A549 (cell line): ENCODE data around the gene ANO2. TPM values are rescaled to one million over a fixed set of nuclear protein-coding genes. Genes with fewer than 3 reads are reported as not detected.
A peak's percentile ranks its signal among the peaks of the same experiment; 100 is the strongest.

ENCODE experiments used
- ATAC-seq, 2 experiments: fragments of 200-7000 bp in 1 of 2; fragments of >200 bp in 1 of 2; cut with Nextera tagmentation in 1 of 2; cut with Tn5 transposase in 1 of 2; 3 replicates each; pipeline versions ENCODE4 v1.8.0 to v1.9.1; 2018 to 2020; ENCODE audit warnings: mild to moderate bottlenecking in 1 of 2, moderate library complexity in 1 of 2
- CTCF ChIA-PET: fragments of 300-600 bp; sonication (Branson Sonifier 250); formaldehyde crosslinking; extraction: SDS; loops from one replicate; lab custom pipeline; 2021; ENCODE audit warnings: antibody characterized with exemption, inconsistent platforms; lab: Yijun Ruan, JAX
- POLR2A ChIA-PET: fragments of 350-600 bp; formaldehyde crosslinking; extraction: SDS; loops from one replicate; lab custom pipeline; 2021; ENCODE audit warnings: antibody characterized with exemption, inconsistent platforms; lab: Yijun Ruan, JAX
- DNase-seq, 2 experiments: peaks; one replicate each; pipeline versions ENCODE4 v3.0.0 to v3.0.0-alpha.2; 2011 to 2016; ENCODE audit warnings: low read depth in 1 of 2, low spot score in 1 of 2
- FAIRE-seq: peaks from 2 replicates; lab custom pipeline; 2011; peaks lifted over from hg19 to GRCh38; lab: Jason Lieb, UNC
- H3K27ac ChIP-seq, 2 experiments: fragments of >200 bp; sonication (Bioruptor Twin); formaldehyde crosslinking; 3 replicates each; pipeline ENCODE4 v1.5.1; 2016 to 2017
- H3K4me1 ChIP-seq: fragments of >200 bp; sonication (Bioruptor Twin); formaldehyde crosslinking; 3 replicates; pipeline ENCODE4 v1.6.1; 2016
- H3K4me2 ChIP-seq: fragments of >200 bp; sonication (Bioruptor Twin); formaldehyde crosslinking; 3 replicates; pipeline ENCODE4 v1.6.1; 2016
- H3K4me3 ChIP-seq: fragments of >200 bp; sonication (Bioruptor Twin); formaldehyde crosslinking; 3 replicates; pipeline ENCODE4 v1.5.1; 2016
- H3K9me3 ChIP-seq: fragments of >200 bp; sonication (Bioruptor Twin); formaldehyde crosslinking; 3 replicates; pipeline ENCODE4 v1.6.1; 2016
- BHLHE40 ChIP-seq: IDR thresholded peaks from 2 replicates; pipeline ENCODE4 v1.6.1; 2012; ENCODE audit warnings: low read depth, low read length, inconsistent platforms
- CHD4 ChIP-seq: fragments of 200-600 bp; sonication (generic); IDR thresholded peaks from 2 replicates; pipeline ENCODE4 v1.6.1; 2016; ENCODE audit warnings: antibody characterized with exemption, mild to moderate bottlenecking, borderline replicate concordance
- CTCF ChIP-seq: fragments of >200 bp; sonication (Bioruptor Twin); formaldehyde crosslinking; IDR thresholded peaks from 3 replicates; pipeline ENCODE4 v1.5.1; 2016
- ELK1 ChIP-seq: fragments of 150-350 bp; IDR thresholded peaks from 2 replicates; pipeline ENCODE4 v1.6.1; 2014; ENCODE audit warnings: low read depth, mild to moderate bottlenecking, low read length
- EP300 ChIP-seq, 2 experiments: fragments of >200 bp; sonication (Bioruptor Twin); formaldehyde crosslinking; IDR thresholded peaks; 2 replicates in 1 of 2; 3 replicates in 1 of 2; pipeline ENCODE4 v1.6.1; 2016 to 2017
- ESRRA ChIP-seq: fragments of 150-350 bp; IDR thresholded peaks from 2 replicates; pipeline ENCODE4 v1.6.1; 2014; ENCODE audit warnings: mild to moderate bottlenecking, low read length, borderline replicate concordance
- GATA3 ChIP-seq: IDR thresholded peaks from 2 replicates; pipeline ENCODE4 v1.6.1; 2012; ENCODE audit warnings: borderline replicate concordance
- HOXB5 ChIP-seq: fragments of 250-450 bp; sonication (Bioruptor Pico); IDR thresholded peaks from 2 replicates; pipeline ENCODE4 v1.5.0; 2020; ENCODE audit warnings: mild to moderate bottlenecking, moderate library complexity
- MAZ ChIP-seq: fragments of 150-350 bp; IDR thresholded peaks from 2 replicates; pipeline ENCODE4 v1.6.1; 2014; ENCODE audit warnings: antibody characterized with exemption, low read depth, low read length, borderline replicate concordance
- RAD21 ChIP-seq, 2 experiments: fragments of >200 bp in 1 of 2; sonication (Bioruptor Twin) in 1 of 2; formaldehyde crosslinking in 1 of 2; IDR thresholded peaks in 1 of 2; conservative IDR thresholded peaks in 1 of 2; 2 replicates in 1 of 2; 3 replicates in 1 of 2; pipeline ENCODE4 v1.6.1; 2012 to 2018; ENCODE audit warnings: inconsistent platforms in 1 of 2
- RARB ChIP-seq: fragments of 250-450 bp; sonication (Bioruptor Pico); IDR thresholded peaks from 2 replicates; pipeline ENCODE4 v1.8.0; 2021; ENCODE audit warnings: mild to moderate bottlenecking, moderate library complexity
- RFX5 ChIP-seq: fragments of 450-650 bp; IDR thresholded peaks from 2 replicates; pipeline ENCODE4 v1.7.1; 2014; ENCODE audit warnings: antibody characterized with exemption, mild to moderate bottlenecking, moderate library complexity
- SMC3 ChIP-seq: fragments of >200 bp; sonication (Bioruptor Twin); formaldehyde crosslinking; IDR thresholded peaks from 3 replicates; pipeline ENCODE4 v1.6.1; 2018; ENCODE audit warnings: inconsistent platforms
- USF2 ChIP-seq: fragments of 450-650 bp; IDR thresholded peaks from 2 replicates; pipeline ENCODE4 v1.6.1; 2014; ENCODE audit warnings: antibody characterized with exemption
- WGBS: methylation state at CpG from one replicate; pipeline ENCODE4 v1.1.6; 2017; ENCODE audit errors: missing lambda C conversion rate; 5-methylcytosine and 5-hydroxymethylcytosine counted together
- polyA plus RNA-seq, 4 experiments: library from polyadenylated mRNA; depleted of rRNA in 3 of 4; stranded (reverse); fragments of >200 nt; fragmentation: RNase III in 1 of 4; extraction: RNeasy Plus Mini Kit Qiagen cat#74134 plus additional on column Dnase treatment in 1 of 4; gene quantifications; 2 replicates in 3 of 4; 3 replicates in 1 of 4; pipeline ENCODE4 v1.2.3, GENCODE V29; 2011 to 2017
- TF ChIP-seq, protein P1 (sequence below): IDR thresholded peaks from 2 replicates; pipeline ENCODE4 v1.6.1; 2012

Gene ANO2
- polyA plus RNA-seq, 2 of the 4 experiments (the other 2 are of a cell fraction), result not detected

DNA sequence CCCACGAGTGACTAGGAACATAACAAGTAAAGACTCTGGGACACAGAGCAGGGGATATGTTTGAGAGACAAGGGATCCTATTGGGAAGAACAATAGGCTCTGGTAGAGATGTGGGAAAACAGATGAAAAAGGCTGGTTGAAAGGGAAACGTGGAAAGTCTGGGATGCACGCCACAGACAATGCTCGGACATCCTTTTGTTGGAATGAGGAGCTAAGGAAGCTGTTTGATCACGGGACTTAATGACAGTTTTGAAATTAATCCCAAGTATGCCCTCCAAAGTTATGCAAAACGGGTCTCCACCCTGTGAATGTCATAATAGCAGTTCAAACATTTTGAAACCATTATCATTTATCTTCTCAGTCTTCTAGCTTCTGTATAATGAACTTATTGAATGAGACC lies 31.7 kb upstream of the ANO2 start:
- Histone ChIP-seq H3K9me3 (no peaks in the 10 kb centered on the region), H3K4me1 (no peaks in the 10 kb centered on the region), H3K4me2 (no peak overlapping the region)
- POLR2A ChIA-PET, result no interaction called here
- TF ChIP-seq USF2 (no peak), CTCF (no peak), RARB (CRISPR knock-in tag) (no peak), MAZ (no peak), ESRRA (no peak), ELK1 (no peak), BHLHE40 (no peak), RFX5 (no peak), RAD21 (conservative IDR thresholded peaks at IDR 0.05 in 1 of 2, IDR thresholded peaks at IDR 0.05 in 1 of 2) (no peak)
- TF ChIP-seq, all 56 proteins: peak for 0
- 5% methylated on average over 6 of the region's 6 CpGs for WGBS
- FAIRE-seq (no peak), DNase-seq (no peak), ATAC-seq (no peak)
- CTCF ChIA-PET, result interaction anchor here (1.5 to 7.7 kb wide), 3 partner anchors 12 to 308 kb away, joined by 4 to 64 read pairs (median 5); no protein-coding TSS in a partner anchor
- Histone ChIP-seq H3K4me3 (no peak overlapping the region), H3K27ac (no peak overlapping the region)

- H3K4me1 ChIP-seq, result no peaks in the 10 kb centered on the region
- ATAC-seq (no peak), FAIRE-seq (no peak), DNase-seq (no peak)
- WGBS, result 34% methylated on average over 9 of the region's 9 CpGs
- H3K9me3 ChIP-seq, result no peaks in the 10 kb centered on the region
- no peak overlapping the region for H3K4me2 ChIP-seq
- POLR2A ChIA-PET, result no interaction called here
- no peak for TF ChIP-seq SMC3
- no peak overlapping the region for H3K4me3 ChIP-seq
- no peak overlapping the region for H3K27ac ChIP-seq
- CTCF ChIA-PET, result interaction anchor here (1.5 to 7.7 kb wide), 3 partner anchors 11 to 309 kb away, joined by 4 to 64 read pairs (median 5); no protein-coding TSS in a partner anchor
Observed at GRCh38 chr12:5976196-5976595, 31.1 kb upstream of the ANO2 start.

DNA sequence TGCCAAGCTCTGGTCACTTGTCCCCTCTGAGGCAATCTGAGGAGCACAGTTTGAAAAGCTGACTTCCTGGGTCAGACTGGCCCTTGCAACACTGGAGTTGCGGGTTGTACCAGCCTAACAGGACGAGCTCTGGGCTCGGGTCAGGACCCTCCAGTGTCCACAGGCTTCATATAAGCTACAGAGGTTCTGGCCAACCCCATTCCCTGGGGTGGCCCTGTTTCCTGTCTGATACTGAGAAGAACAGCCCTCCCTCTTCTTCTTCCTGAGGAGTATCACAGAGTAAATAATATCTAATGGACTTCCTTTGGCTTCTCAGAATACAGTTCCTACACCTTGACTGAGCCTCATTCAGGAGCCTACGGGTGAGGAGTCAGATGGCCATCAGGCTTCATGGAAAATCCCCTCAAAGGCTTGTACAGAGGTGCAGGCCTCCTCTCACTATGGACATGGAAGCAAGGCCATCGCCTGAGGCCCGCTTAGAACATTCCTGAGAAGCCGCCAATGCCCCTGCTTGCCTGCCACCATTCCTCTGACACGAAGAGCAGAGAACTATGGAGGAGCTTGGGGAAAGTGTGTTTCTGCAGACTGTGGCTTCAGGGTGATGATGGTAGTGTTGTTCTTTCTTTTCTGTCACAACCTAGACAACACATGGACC lies 28.5 kb upstream of the ANO2 start:
- no peak overlapping the region for H3K27ac ChIP-seq
- FAIRE-seq (no peak), ATAC-seq (no peak), DNase-seq (no peak)
- no peak for TF ChIP-seq BHLHE40
- 42% methylated on average over 8 of the region's 8 CpGs for WGBS
- POLR2A ChIA-PET, result no interaction called here
- CTCF ChIA-PET, result interaction anchor here (1.5 to 4.7 kb wide), 4 partner anchors 8 to 66 kb away, joined by 3 to 34 read pairs (median 12); no protein-coding TSS in a partner anchor
- no peak overlapping the region for H3K4me2 ChIP-seq
- no peak overlapping the region for H3K4me3 ChIP-seq
- no peaks in the 10 kb centered on the region for H3K9me3 ChIP-seq
- no peaks in the 10 kb centered on the region for H3K4me1 ChIP-seq

DNA sequence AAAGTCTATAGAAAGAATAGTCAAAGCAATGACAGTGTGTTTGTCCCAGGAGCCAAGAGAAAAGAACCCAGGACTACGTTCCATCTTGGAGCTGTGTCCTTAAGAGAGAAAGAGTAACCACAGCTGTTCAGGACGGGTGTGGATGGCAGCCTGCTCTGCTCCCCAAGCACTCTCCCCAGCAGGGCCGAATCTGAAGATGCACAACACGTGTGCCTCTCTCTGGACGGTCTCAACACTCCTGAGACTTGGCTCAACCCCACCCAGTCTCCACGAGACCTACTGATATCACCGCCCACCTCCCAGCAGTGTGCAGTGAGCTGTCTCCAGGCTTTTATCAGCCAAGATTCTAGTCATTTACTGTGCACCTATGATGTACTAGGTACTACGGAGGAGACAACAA lies 27.3 kb upstream of the ANO2 start:
- H3K4me3 ChIP-seq, result no peak overlapping the region
- TF ChIP-seq CHD4, result no peak
- TF ChIP-seq, protein P1, sequence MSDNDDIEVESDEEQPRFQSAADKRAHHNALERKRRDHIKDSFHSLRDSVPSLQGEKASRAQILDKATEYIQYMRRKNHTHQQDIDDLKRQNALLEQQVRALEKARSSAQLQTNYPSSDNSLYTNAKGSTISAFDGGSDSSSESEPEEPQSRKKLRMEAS, result no peak
- TF ChIP-seq RFX5, result no peak
- no peak for TF ChIP-seq GATA3
- TF ChIP-seq USF2, result no peak
- no peak for TF ChIP-seq HOXB5 (CRISPR knock-in tag)
- no peak for TF ChIP-seq EP300 (IDR thresholded peaks at IDR 0.05)
- H3K4me2 ChIP-seq, result no peak overlapping the region
- CTCF ChIA-PET, result interaction anchor here (1.3 to 4.7 kb wide), 4 partner anchors 9 to 67 kb away, joined by 3 to 34 read pairs (median 8); no protein-coding TSS in a partner anchor
- H3K4me1 ChIP-seq, result no peaks in the 10 kb centered on the region
- POLR2A ChIA-PET, result no interaction called here
- no peak overlapping the region for H3K27ac ChIP-seq
- DNase-seq (no peak), ATAC-seq (peak in 1 of 2 experiments; percentile 28; a peak in 3 of 6 replicates), FAIRE-seq (no peak)
- 10% methylated on average over 8 of the region's 8 CpGs for WGBS
- no peaks in the 10 kb centered on the region for H3K9me3 ChIP-seq
